ENCODE data around the gene JAZF1.

Gene JAZF1

DNA sequence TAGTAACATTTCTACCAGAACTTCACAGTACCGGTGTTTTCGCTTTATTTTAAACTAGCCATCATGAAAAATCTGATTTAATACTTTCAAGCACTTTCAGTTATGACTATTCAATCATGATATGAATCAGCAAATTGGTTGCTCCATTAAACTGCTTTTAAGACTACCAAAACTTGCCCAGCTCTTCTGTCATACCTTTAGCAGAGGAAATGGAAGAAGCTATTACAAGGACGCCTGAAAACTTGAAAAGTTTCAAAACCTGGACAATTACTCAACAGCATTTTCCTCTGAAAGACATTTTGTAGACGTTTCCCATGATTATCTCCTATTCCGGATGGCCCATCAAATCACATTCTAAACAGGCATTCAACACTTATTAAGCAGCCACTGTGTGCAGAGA, 2.0 kb downstream of the JAZF1 start:
- Histone ChIP-seq H3K27me3 (replicated peaks; ENCODE audit: insufficient read depth, low read length) (no peaks in the 10 kb centered on the region), H3F3A (ENCODE audit: insufficient read depth, low read length) (0 out of 2 replicates have a peak, but pooled peaks cover 14% of the 10 kb centered on the region), H3K27ac (ENCODE audit: low read length) (no peak overlapping the region), H3K4me2 (ENCODE audit: low read depth, low read length) (no peak overlapping the region), H4K20me1 (ENCODE audit: insufficient read depth, low read length) (no peaks in the 10 kb centered on the region), H3K9me2 (replicated peaks; ENCODE audit: insufficient read depth, low read length) (no peaks in the 10 kb centered on the region), H2AFZ (ENCODE audit: low read length) (no peak overlapping the region), H3K4me3 (ENCODE audit: low read length) (no peak overlapping the region), H3K9me3 (replicated peaks; ENCODE audit: insufficient read depth, low read length) (no peaks in the 10 kb centered on the region), H3K79me2 (ENCODE audit: low read length) (no peaks in the 10 kb centered on the region), H3K36me3 (replicated peaks; ENCODE audit: insufficient read depth, low read length) (no peaks in the 10 kb centered on the region), H3K9ac (ENCODE audit: low read length) (no peak overlapping the region), H3K4me1 (ENCODE audit: low read length) (peaks cover 26% of the 10 kb centered on the region)
- no peak for DNase-seq
- TF ChIP-seq EZH2phosphoT487 (IDR thresholded peaks at IDR 0.05; ENCODE audit: low read length): no peak
- TF ChIP-seq, protein P1, sequence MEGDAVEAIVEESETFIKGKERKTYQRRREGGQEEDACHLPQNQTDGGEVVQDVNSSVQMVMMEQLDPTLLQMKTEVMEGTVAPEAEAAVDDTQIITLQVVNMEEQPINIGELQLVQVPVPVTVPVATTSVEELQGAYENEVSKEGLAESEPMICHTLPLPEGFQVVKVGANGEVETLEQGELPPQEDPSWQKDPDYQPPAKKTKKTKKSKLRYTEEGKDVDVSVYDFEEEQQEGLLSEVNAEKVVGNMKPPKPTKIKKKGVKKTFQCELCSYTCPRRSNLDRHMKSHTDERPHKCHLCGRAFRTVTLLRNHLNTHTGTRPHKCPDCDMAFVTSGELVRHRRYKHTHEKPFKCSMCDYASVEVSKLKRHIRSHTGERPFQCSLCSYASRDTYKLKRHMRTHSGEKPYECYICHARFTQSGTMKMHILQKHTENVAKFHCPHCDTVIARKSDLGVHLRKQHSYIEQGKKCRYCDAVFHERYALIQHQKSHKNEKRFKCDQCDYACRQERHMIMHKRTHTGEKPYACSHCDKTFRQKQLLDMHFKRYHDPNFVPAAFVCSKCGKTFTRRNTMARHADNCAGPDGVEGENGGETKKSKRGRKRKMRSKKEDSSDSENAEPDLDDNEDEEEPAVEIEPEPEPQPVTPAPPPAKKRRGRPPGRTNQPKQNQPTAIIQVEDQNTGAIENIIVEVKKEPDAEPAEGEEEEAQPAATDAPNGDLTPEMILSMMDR (IDR thresholded peaks at IDR 0.05; ENCODE audit: low read length): no peak
- TF ChIP-seq EZH2 (optimal IDR thresholded peaks at IDR 0.05; ENCODE audit: low read depth, low read length): no peak

DNA sequence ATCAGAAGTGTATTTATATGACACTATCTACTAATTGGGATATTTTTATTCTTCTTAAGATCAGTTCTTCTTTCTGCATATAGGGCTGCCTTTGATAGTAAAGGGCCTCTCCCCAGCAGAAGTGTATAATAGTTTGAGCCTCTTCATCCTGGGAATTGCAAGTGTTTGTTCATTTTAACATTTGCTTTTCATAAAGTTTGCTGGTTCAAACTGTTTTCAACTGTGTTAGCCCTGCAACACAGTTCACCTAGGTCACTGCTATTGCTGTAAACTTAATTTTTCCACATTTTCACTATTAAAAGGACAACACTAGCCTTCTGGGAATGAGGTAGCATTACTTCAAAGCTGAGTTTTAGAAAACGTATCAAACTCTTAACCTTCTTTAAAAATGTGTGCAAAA, 2.8 kb downstream of the JAZF1 start:
- no peaks in the 10 kb centered on the region for H3K9me2 ChIP-seq (replicated peaks; ENCODE audit: insufficient read depth, low read length)
- H3K27me3 ChIP-seq (replicated peaks; ENCODE audit: insufficient read depth, low read length): no peaks in the 10 kb centered on the region
- no peak overlapping the region for H3K4me2 ChIP-seq (ENCODE audit: low read depth, low read length)
- no peak for DNase-seq
- H3F3A ChIP-seq (ENCODE audit: insufficient read depth, low read length): 0 out of 2 replicates have a peak, but pooled peaks cover 10% of the 10 kb centered on the region
- H3K36me3 ChIP-seq (replicated peaks; ENCODE audit: insufficient read depth, low read length): no peaks in the 10 kb centered on the region
- H3K4me3 ChIP-seq (ENCODE audit: low read length): no peak overlapping the region
- no peak overlapping the region for H2AFZ ChIP-seq (ENCODE audit: low read length)
- no peak overlapping the region for H3K27ac ChIP-seq (ENCODE audit: low read length)
- H3K79me2 ChIP-seq (ENCODE audit: low read length): no peaks in the 10 kb centered on the region
- H3K9ac ChIP-seq (ENCODE audit: low read length): no peak overlapping the region
- TF ChIP-seq EZH2 (optimal IDR thresholded peaks at IDR 0.05; ENCODE audit: low read depth, low read length): no peak
- TF ChIP-seq, protein P1 (IDR thresholded peaks at IDR 0.05; ENCODE audit: low read length): no peak
- no peak for TF ChIP-seq EZH2phosphoT487 (IDR thresholded peaks at IDR 0.05; ENCODE audit: low read length)
- H4K20me1 ChIP-seq (ENCODE audit: insufficient read depth, low read length): no peaks in the 10 kb centered on the region; the same call in 1 of the 2 replicates
- H3K9me3 ChIP-seq (replicated peaks; ENCODE audit: insufficient read depth, low read length): no peaks in the 10 kb centered on the region
- H3K4me1 ChIP-seq (ENCODE audit: low read length): peaks cover 19% of the 10 kb centered on the region

DNA sequence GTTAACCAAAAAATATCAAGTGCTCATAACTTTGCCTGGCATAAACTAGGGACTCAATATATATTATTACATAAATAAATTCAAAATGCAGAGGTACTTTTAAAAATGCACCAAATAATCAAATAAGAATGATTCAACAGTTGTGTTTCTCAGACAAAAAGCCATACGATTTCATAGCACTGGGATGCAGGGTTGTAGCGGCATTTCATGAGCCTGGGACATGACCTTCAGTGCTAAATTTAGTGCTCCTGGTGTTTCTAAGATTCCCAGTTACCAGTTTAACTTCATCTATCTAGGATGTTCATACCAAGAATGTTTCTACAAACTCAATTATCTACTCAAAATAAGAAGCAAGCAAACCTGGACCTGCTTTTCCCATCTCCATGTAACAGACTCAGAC, 4.0 kb downstream of the JAZF1 start:
- Histone ChIP-seq H3F3A (ENCODE audit: insufficient read depth, low read length) (0 out of 2 replicates have a peak, but pooled peaks cover 9% of the 10 kb centered on the region), H2AFZ (ENCODE audit: low read length) (no peak overlapping the region), H3K4me1 (ENCODE audit: low read length) (peaks cover 8% of the 10 kb centered on the region), H4K20me1 (ENCODE audit: insufficient read depth, low read length) (no peaks in the 10 kb centered on the region; the same call in 1 of the 2 replicates), H3K36me3 (replicated peaks; ENCODE audit: insufficient read depth, low read length) (no peaks in the 10 kb centered on the region), H3K27me3 (replicated peaks; ENCODE audit: insufficient read depth, low read length) (no peaks in the 10 kb centered on the region), H3K4me3 (ENCODE audit: low read length) (no peak overlapping the region), H3K9me3 (replicated peaks; ENCODE audit: insufficient read depth, low read length) (no peaks in the 10 kb centered on the region), H3K4me2 (ENCODE audit: low read depth, low read length) (no peak overlapping the region), H3K79me2 (ENCODE audit: low read length) (no peaks in the 10 kb centered on the region), H3K27ac (ENCODE audit: low read length) (no peak overlapping the region), H3K9me2 (replicated peaks; ENCODE audit: insufficient read depth, low read length) (no peaks in the 10 kb centered on the region), H3K9ac (ENCODE audit: low read length) (no peak overlapping the region)
- TF ChIP-seq EZH2phosphoT487 (IDR thresholded peaks at IDR 0.05; ENCODE audit: low read length) (no peak), EZH2 (optimal IDR thresholded peaks at IDR 0.05; ENCODE audit: low read depth, low read length) (no peak)
- TF ChIP-seq, protein P1 (IDR thresholded peaks at IDR 0.05; ENCODE audit: low read length): no peak
- DNase-seq: no peak

All from MM.1S (cell line).